Ovary (tissue), 9 donors: Measurements from ENCODE around the gene TMEM88. TPM values are rescaled to one million over a fixed set of nuclear protein-coding genes. Genes with fewer than 3 reads are reported as not detected.
A peak's percentile ranks its signal among the peaks of the same experiment; 100 is the strongest.

ENCODE experiments used
- DNase-seq, 5 donors: peaks; one replicate each; pipeline ENCODE4 v3.0.0-alpha.2; 2019 to 2020
- H3K27ac ChIP-seq, 2 donors: fragments of 200-600 bp; one replicate each; pipeline versions ENCODE4 v1.5.1 to v1.8.0; 2019 to 2022
- H3K27me3 ChIP-seq: fragments of 200-600 bp; one replicate; pipeline ENCODE4 v1.8.0; 2022
- H3K36me3 ChIP-seq: fragments of 200-600 bp; sonication (generic); one replicate; pipeline ENCODE4 v1.5.1; 2019
- H3K4me1 ChIP-seq: one replicate; pipeline ENCODE4 v1.8.1; 2013; ENCODE audit warnings: mild to moderate bottlenecking, moderate library complexity; ENCODE audit not compliant: insufficient read depth
- H3K4me3 ChIP-seq: fragments of 200-600 bp; sonication (generic); one replicate; pipeline ENCODE4 v1.5.1; 2017
- H3K9me3 ChIP-seq, 2 donors: fragments of 200-600 bp in 1 of 2; sonication (generic) in 1 of 2; one replicate each; pipeline versions ENCODE4 v1.5.1 to v1.8.1; 2013 to 2019; ENCODE audit warnings: mild to moderate bottlenecking in 1 of 2, moderate library complexity in 1 of 2
- CTCF ChIP-seq, 3 donors: fragments of 450-650 bp in 2 of 3; fragments of 200-600 bp in 1 of 3; IDR thresholded peaks; one replicate each; pipeline versions ENCODE4 v1.5.1 to v1.8.0; 2016 to 2022; ENCODE audit warnings: antibody characterized with exemption in 3 of 3, mild to moderate bottlenecking in 1 of 3
- EP300 ChIP-seq: sonication (generic); formaldehyde crosslinking; IDR thresholded peaks from one replicate; pipeline ENCODE4 v1.6.1; 2017; ENCODE audit warnings: antibody characterized with exemption
- POLR2A ChIP-seq: fragments of 450-650 bp; IDR thresholded peaks from one replicate; pipeline ENCODE4 v1.6.1; 2017; ENCODE audit warnings: antibody characterized with exemption, mild to moderate bottlenecking, moderate library complexity
- WGBS, 3 donors: extraction: QIAGEN DNeasy Blood & Tissue Kit in 1 of 3; methylation state at CpG; one replicate each; pipeline versions ENCODE4 v1.1.5 to v1.1.7; 2013 to 2017; 5-methylcytosine and 5-hydroxymethylcytosine counted together
- intact Hi-C, 4 donors: fragments of 100-400 bp; cut with DNase I; formaldehyde crosslinking; loops; one replicate each; pipeline versions ENCODE4 v1.11.0 to v1.15.1; 2022 to 2023
- polyA plus RNA-seq, 2 donors: library from polyadenylated mRNA; stranded (reverse); fragments of 200-250 nt in 1 of 2; fragments of 350-450 nt in 1 of 2; fragmentation: Illumina TruSeq in 1 of 2; extraction: RNeasy Lipid Tissue Mini Kit (QIAGEN cat#74804) in 1 of 2; gene quantifications; one replicate each; pipeline ENCODE4 v1.2.3, GENCODE V29; 2013 to 2014
- total RNA-seq, 7 donors: library from RNA; depleted of rRNA in 2 of 7; stranded (reverse); fragments of >200 nt in 2 of 7; fragmentation: NEBNext Ultra II Directional in 3 of 7; extraction: Animal tissue kit (Norgen Biotek cat#: 25700) in 3 of 7; gene quantifications; one replicate each; pipeline versions ENCODE4 v1.1.0 to v1.2.4, GENCODE V29; 2016 to 2023
- donor health status: DM: no; HTN: no; CAD: no; lungs with moderate emphysema.
- donor health status: DM: no; HTN: no; CAD: no.
- donor health status: Bipolar disorder and iron deficiency.
- donor health status: DM: yes; HTN: yes; CAD: no.
- donor health status: DM: no; HTN: no; CAD: no.
- donor health status: DM: yes; HTN: yes; CAD: no.

TMEM88 gene
- total and polyA plus RNA-seq, 9 donors: 2.1 to 17.8 (median 8.2) TPM

GRCh38 chr17:7852262-7852670, 2.6 kb upstream of the TMEM88 start:
- no peaks in the 10 kb centered on the region for H3K9me3 ChIP-seq
- peak in 4 of 5 donors; percentile 54 to 67 (median 66) for DNase-seq
- intact Hi-C loops: loop anchor here in 2 of 4 donors (2.0 to 10.0 kb wide), 3 partner anchors 17 to 110 kb away; partner anchors contain the start of gene KDM6B (in 1 of the 2)
- H3K27ac ChIP-seq: no peak overlapping the region
- 57 to 67% (median 60%) methylated on average over 16 to 20 of the region's 20 CpGs for WGBS, 3 donors
- H3K36me3 ChIP-seq: no peaks in the 10 kb centered on the region
- peaks cover 5% of the 10 kb centered on the region for H3K4me1 ChIP-seq
- H3K27me3 ChIP-seq: no peaks in the 10 kb centered on the region
- H3K4me3 ChIP-seq: no peak overlapping the region
- no peak for TF ChIP-seq EP300
- no peak for TF ChIP-seq CTCF (IDR thresholded peaks at IDR 0.05)
- no peak for TF ChIP-seq POLR2A

GRCh38 chr17:7852919-7853690, 1.8 kb upstream of the TMEM88 start:
- whole genome bisulfite sequencing, 3 donors: 74 to 79% (median 75%) methylated on average over 44 to 51 of the region's 51 CpGs
- intact Hi-C loops: loop anchor here in 2 of 4 donors (2.0 to 10.0 kb wide), 3 partner anchors 18 to 111 kb away; partner anchors contain the start of gene KDM6B (in 1 of the 2)
- H3K36me3 ChIP-seq: no peaks in the 10 kb centered on the region
- H3K9me3 ChIP-seq: no peaks in the 10 kb centered on the region
- TF ChIP-seq CTCF (IDR thresholded peaks at IDR 0.05) (no peak), POLR2A (no peak), EP300 (no peak)
- no peak overlapping the region for H3K4me3 ChIP-seq
- H3K27ac ChIP-seq: no peak overlapping the region
- peaks cover 5% of the 10 kb centered on the region for H3K4me1 ChIP-seq
- peak in 4 of 5 donors; percentile 37 to 55 (median 50) for DNase-seq
- no peaks in the 10 kb centered on the region for H3K27me3 ChIP-seq

DNA sequence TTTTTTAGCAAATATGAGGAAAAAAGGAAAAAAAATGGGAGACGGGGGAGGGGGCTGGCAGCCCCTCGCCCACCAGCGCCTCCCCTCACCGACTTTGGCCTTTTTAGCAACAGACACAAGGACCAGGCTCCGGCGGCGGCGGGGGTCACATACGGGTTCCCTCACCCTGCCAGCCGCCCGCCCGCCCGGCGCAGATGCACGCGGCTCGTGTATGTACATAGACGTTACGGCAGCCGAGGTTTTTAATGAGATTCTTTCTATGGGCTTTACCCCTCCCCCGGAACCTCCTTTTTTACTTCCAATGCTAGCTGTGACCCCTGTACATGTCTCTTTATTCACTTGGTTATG, 1.2 kb upstream of the TMEM88 start:
- H3K27me3 ChIP-seq: no peaks in the 10 kb centered on the region
- no peak for TF ChIP-seq EP300
- 81 to 86% (median 85%) methylated on average over 21 of the region's 21 CpGs for WGBS, 3 donors
- no peaks in the 10 kb centered on the region for H3K9me3 ChIP-seq
- H3K4me3 ChIP-seq: no peak overlapping the region
- intact Hi-C loops: loop anchor here in 2 of 4 donors (2.0 to 10.0 kb wide), 3 partner anchors 19 to 111 kb away; partner anchors contain the start of gene KDM6B (in 1 of the 2)
- peaks cover 6% of the 10 kb centered on the region for H3K4me1 ChIP-seq
- H3K36me3 ChIP-seq: no peaks in the 10 kb centered on the region
- peak in 3 of 5 donors; percentile 40 to 54 (median 51) for DNase-seq
- H3K27ac ChIP-seq: no peak overlapping the region

- Histone ChIP-seq H3K36me3 (no peaks in the 10 kb centered on the region), H3K4me3 (no peak overlapping the region), H3K27me3 (no peaks in the 10 kb centered on the region), H3K4me1 (peaks cover 8% of the 10 kb centered on the region), H3K27ac (no peak overlapping the region), H3K9me3 (no peaks in the 10 kb centered on the region)
- TF ChIP-seq POLR2A: no peak
- TF ChIP-seq EP300: no peak
- TF ChIP-seq CTCF (IDR thresholded peaks at IDR 0.05): no peak
- intact Hi-C loops: loop anchor here in 2 of 4 donors (5.0 to 10.0 kb wide), 2 partner anchors 109 to 112 kb away; no protein-coding TSS in a partner anchor
- 75 to 80% (median 78%) methylated on average over 31 of the region's 31 CpGs for WGBS, 3 donors
- DNase-seq: peak in 4 of 5 donors; percentile 37 to 54 (median 52)
Observed at GRCh38 chr17:7854078-7854777, 638 bp upstream of the TMEM88 start.
